Mammary epithelial cell (primary cell): ENCODE results near the gene TTLL4.

Experiments used
- CTCF ChIP-seq, 2 donors: IDR thresholded peaks in 1 of 2; conservative IDR thresholded peaks in 1 of 2; 2 replicates each; pipeline ENCODE4 v1.5.1; 2011 to 2012; ENCODE audit warnings: inconsistent platforms in 2 of 2, low read length in 2 of 2, mild to moderate bottlenecking in 2 of 2, control low read depth in 1 of 2, low read depth in 1 of 2; ENCODE audit not compliant: insufficient read depth in 1 of 2; ENCODE audit errors: extremely low read depth in 1 of 2
- EZH2 ChIP-seq: IDR thresholded peaks from 2 replicates; pipeline ENCODE4 v1.6.1; 2012; ENCODE audit warnings: low read length, inconsistent platforms, borderline replicate concordance

GRCh38 chr2:218716070-218716469 is 5.4 kb downstream of the TTLL4 start:
- TF ChIP-seq CTCF (conservative IDR thresholded peaks at IDR 0.05 in 1 of 2, IDR thresholded peaks at IDR 0.05 in 1 of 2; ENCODE audit: extremely low read depth in 1 of 2, insufficient read depth in 1 of 2, low read depth in 1 of 2, low read length in 2 of 2), result no peak
- TF ChIP-seq EZH2, result no peak
